IMR-90 (cell line): ENCODE results near the gene MAP4.

ENCODE experiments used
- CTCF ChIP-seq: conservative IDR thresholded peaks from 2 replicates; pipeline ENCODE4 v1.5.1; 2012; ENCODE audit warnings: mild to moderate bottlenecking, low read depth, low read length, improper control_type of control experiment
- MAZ ChIP-seq: IDR thresholded peaks from 2 replicates; pipeline ENCODE4 v1.6.1; 2012; ENCODE audit warnings: low read depth, mild to moderate bottlenecking, low read length, improper control_type of control experiment, moderate library complexity, borderline replicate concordance
- MXI1 ChIP-seq: IDR thresholded peaks from 2 replicates; pipeline ENCODE4 v1.6.1; 2012; ENCODE audit warnings: low read depth, mild to moderate bottlenecking, low read length, moderate library complexity, borderline replicate concordance
- RAD21 ChIP-seq: IDR thresholded peaks from 2 replicates; pipeline ENCODE4 v1.6.1; 2012; ENCODE audit warnings: low read length, improper control_type of control experiment

- TF ChIP-seq RAD21 (no peak), CTCF (no peak), MAZ (no peak), MXI1 (no peak)
These were observed 174.3 kb downstream of the MAP4 start for GRCh38 chr3:47841786-47842349.
